ENCODE results near the gene SH3TC1. TPM values are rescaled to one million over a fixed set of nuclear protein-coding genes. Genes with fewer than 3 reads are reported as not detected.
A peak's percentile ranks its signal among the peaks of the same experiment; 100 is the strongest.

SH3TC1 gene
- 7.8 and 10.8 TPM in 2 replicates for total RNA-seq (2022)
- Bru-seq, nascent RNA = percentile 42 among the genes with signal in this experiment
- percentile 32 among the genes with signal in this experiment for BruChase-seq, experiment 1, labeled RNA remaining after a 6-hour chase
- percentile 34 among the genes with signal in this experiment for BruChase-seq, experiment 2, labeled RNA remaining after a 2-hour chase
- long read RNA-seq, partial matches to known transcripts = 4 of 7 reads
- long read RNA-seq, other reads (novel, unspliced or antisense) = 1 of 7 reads

DNA sequence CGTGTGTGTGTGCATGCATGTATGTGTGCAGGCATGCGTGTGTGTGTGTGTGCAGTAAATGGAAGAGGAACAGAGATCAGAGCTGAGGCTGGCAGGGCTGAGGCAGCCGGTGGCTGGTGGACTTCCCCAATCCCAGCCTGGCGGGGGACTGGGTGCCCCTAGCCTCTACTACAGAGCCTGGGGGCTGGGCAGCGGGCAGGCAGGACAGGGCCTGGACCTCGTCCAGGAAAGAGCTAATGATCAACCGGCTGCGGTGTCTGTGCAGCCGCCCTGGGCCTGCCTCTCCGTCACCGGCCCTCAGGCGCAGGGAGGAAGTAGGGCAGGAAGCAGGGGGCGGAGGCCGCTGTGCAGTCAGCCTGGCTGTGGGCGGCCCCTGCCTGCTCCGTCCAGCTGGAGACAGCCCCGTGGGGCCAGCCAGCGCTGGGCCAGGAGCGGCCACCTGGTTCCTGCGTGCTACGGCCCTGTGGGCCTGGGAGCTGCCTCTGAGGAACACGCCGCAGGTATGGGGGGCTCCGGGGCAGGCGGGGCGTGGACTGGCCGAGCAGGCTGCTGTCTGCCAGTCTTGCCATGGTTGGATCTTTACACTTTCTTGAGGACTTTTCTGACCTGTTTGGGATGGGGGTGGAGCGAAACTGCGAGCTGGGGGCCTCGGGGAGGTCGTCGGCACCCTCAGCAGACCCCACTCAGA, at the start of gene SH3TC1:
SH3TC1 (plus strand) TSS at position 385 of the 688 bp plus-strand sequence. CDS start 5,905 bp downstream, outside the sequence.
- no TSS peak for BruUV-seq (replicated peaks)
- CTCF ChIA-PET = interaction anchor here (1.1 to 2.1 kb wide), 2 partner anchors 22 to 43 kb away, joined by 4 to 16 read pairs; no protein-coding TSS in a partner anchor
- H3K9me3 Mint-ChIP-seq (ENCODE audit: low read depth, unreplicated experiment) = no peaks in the 10 kb centered on the region
- intact Hi-C loops (cut with micrococcal nuclease; ENCODE audit: unreplicated experiment) = no loop called here
- peak; percentile 92 for DNase-seq
- H3K4me1 Mint-ChIP-seq (ENCODE audit: low read depth, unreplicated experiment) = peaks cover 27% of the 10 kb centered on the region
- peaks cover 17% of the 10 kb centered on the region for H3K36me3 Mint-ChIP-seq (ENCODE audit: insufficient read depth, unreplicated experiment)
- H3K27ac Mint-ChIP-seq (ENCODE audit: unreplicated experiment) = peak within 1 kb of the TSS; percentile 54
- TF ChIP-seq, protein P1, sequence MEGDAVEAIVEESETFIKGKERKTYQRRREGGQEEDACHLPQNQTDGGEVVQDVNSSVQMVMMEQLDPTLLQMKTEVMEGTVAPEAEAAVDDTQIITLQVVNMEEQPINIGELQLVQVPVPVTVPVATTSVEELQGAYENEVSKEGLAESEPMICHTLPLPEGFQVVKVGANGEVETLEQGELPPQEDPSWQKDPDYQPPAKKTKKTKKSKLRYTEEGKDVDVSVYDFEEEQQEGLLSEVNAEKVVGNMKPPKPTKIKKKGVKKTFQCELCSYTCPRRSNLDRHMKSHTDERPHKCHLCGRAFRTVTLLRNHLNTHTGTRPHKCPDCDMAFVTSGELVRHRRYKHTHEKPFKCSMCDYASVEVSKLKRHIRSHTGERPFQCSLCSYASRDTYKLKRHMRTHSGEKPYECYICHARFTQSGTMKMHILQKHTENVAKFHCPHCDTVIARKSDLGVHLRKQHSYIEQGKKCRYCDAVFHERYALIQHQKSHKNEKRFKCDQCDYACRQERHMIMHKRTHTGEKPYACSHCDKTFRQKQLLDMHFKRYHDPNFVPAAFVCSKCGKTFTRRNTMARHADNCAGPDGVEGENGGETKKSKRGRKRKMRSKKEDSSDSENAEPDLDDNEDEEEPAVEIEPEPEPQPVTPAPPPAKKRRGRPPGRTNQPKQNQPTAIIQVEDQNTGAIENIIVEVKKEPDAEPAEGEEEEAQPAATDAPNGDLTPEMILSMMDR (IDR thresholded peaks at IDR 0.05; ENCODE audit: unreplicated experiment) = no peak
- H3K27me3 Mint-ChIP-seq (ENCODE audit: unreplicated experiment) = no peaks in the 10 kb centered on the region
- H3K4me3 Mint-ChIP-seq (ENCODE audit: low read depth, unreplicated experiment) = peak within 1 kb of the TSS; percentile 79

DNA sequence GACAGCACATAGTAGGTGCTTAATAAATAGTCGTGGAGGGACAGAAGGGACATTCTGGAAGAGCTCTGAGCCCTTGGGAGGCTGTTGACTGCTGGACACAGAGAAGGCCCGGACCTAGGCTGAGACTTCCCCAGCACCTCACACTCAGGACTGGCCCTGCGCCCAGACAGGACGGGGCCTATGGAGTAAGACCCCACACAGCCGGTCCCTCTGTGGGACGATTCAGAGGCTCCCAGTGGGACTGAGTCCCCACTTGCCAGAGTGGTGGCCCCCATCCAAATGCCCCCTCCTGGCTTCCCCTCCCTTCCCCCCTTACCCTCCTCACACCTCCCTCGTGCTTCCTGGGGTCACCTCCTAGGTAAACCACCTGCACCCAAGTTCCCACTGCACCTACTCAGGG, 49.4 kb upstream of the SH3TC1 start:
- Mint-ChIP-seq H3K36me3 (ENCODE audit: insufficient read depth, unreplicated experiment) (no peaks in the 10 kb centered on the region), H3K4me1 (ENCODE audit: low read depth, unreplicated experiment) (no peaks in the 10 kb centered on the region), H3K4me3 (ENCODE audit: low read depth, unreplicated experiment) (no peak overlapping the region), H3K27ac (ENCODE audit: unreplicated experiment) (no peak overlapping the region), H3K27me3 (ENCODE audit: unreplicated experiment) (peaks cover 25% of the 10 kb centered on the region), H3K9me3 (ENCODE audit: low read depth, unreplicated experiment) (no peaks in the 10 kb centered on the region)
- TF ChIP-seq, protein P1 (IDR thresholded peaks at IDR 0.05; ENCODE audit: unreplicated experiment) = no peak
- no peak for DNase-seq
- intact Hi-C loops (cut with micrococcal nuclease; ENCODE audit: unreplicated experiment) = no loop called here
- CTCF ChIA-PET = no interaction called here
- BruUV-seq (replicated peaks) = no TSS peak

DNA sequence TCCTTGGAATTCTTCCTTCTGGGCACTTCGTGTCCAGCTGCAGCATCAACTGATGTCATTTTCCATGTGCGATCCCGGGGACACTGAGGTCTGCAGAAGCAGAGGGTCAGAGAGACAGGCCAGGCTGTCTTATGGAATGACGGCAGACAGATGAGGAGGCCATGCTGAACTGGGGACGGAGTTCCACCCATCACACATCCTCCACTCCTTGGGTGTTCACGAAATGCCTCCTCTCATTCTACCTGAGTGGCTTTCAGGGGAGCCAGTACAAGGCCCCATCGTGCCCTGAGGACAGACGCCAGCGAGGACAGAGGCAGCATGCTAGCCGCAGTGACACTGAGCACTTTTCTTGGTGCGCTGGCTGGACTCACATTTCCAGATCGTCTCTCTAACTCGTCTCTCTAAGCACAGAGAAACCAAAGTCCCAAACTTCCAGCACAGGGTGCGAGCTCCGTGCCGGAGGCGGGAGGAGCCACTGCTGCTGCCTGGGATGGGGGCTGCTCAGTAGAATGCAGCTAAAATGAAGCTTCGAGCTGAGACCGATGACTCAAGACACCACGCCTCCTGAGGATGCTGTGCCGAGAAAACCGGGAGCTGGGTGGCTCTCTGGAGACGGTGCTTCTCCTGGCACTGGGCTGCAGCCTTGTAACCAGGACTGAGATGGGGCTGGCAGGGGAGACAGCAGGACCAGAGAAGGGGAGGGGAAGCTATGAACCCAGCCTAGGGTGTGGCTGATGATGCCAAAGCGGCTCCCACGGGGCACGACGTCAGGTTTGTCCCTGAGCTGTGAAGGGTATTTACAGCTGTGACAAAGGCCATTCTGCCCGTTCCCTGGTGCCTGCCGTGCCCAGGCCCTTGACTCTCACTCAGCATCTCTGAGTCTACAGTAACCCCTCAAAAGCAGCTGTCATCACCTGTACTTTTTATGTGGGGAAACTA, 48.7 kb upstream of the SH3TC1 start:
- intact Hi-C loops (cut with micrococcal nuclease; ENCODE audit: unreplicated experiment) = no loop called here
- TF ChIP-seq, protein P1 (IDR thresholded peaks at IDR 0.05; ENCODE audit: unreplicated experiment) = no peak
- no peak for DNase-seq
- no peak overlapping the region for H3K27ac Mint-ChIP-seq (ENCODE audit: unreplicated experiment)
- H3K27me3 Mint-ChIP-seq (ENCODE audit: unreplicated experiment) = peaks cover 32% of the 10 kb centered on the region
- H3K9me3 Mint-ChIP-seq (ENCODE audit: low read depth, unreplicated experiment) = no peaks in the 10 kb centered on the region
- H3K36me3 Mint-ChIP-seq (ENCODE audit: insufficient read depth, unreplicated experiment) = no peaks in the 10 kb centered on the region
- no peak overlapping the region for H3K4me3 Mint-ChIP-seq (ENCODE audit: low read depth, unreplicated experiment)
- H3K4me1 Mint-ChIP-seq (ENCODE audit: low read depth, unreplicated experiment) = no peaks in the 10 kb centered on the region
- CTCF ChIA-PET = interaction anchor here (0.6 kb wide), 1 partner anchor 410 kb away, joined by 3 read pairs; no protein-coding TSS in a partner anchor
- BruUV-seq (replicated peaks) = no TSS peak

DNA sequence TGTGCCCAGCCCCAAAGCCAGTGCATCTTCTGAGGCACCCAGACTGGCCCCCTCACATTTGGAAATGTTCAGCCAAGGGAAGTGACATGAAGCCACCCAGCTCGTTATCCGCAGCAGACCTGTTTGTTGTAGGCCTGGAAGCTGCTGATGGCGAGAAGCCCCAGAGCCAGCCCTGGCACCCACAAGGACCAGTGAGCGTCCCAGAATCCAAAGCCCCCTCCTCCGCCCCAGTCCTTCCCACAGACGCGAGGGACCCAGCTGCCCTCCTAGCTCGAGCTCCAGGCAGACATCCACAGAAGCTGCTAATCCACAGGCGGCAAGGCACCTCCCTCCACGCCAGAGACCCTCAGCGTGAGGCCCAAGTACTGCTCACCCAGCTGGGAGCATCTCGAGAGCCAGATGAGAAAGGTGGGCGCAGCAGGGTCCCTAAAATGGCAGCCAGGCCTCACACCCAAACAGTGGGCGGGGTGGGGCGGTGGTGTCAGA, 47.9 kb upstream of the SH3TC1 start:
- intact Hi-C loops (cut with micrococcal nuclease; ENCODE audit: unreplicated experiment) = no loop called here
- no peak overlapping the region for H3K27ac Mint-ChIP-seq (ENCODE audit: unreplicated experiment)
- no peaks in the 10 kb centered on the region for H3K4me1 Mint-ChIP-seq (ENCODE audit: low read depth, unreplicated experiment)
- no peak overlapping the region for H3K4me3 Mint-ChIP-seq (ENCODE audit: low read depth, unreplicated experiment)
- CTCF ChIA-PET = no interaction called here
- H3K36me3 Mint-ChIP-seq (ENCODE audit: insufficient read depth, unreplicated experiment) = no peaks in the 10 kb centered on the region
- DNase-seq = no peak
- no TSS peak for BruUV-seq (replicated peaks)
- no peaks in the 10 kb centered on the region for H3K9me3 Mint-ChIP-seq (ENCODE audit: low read depth, unreplicated experiment)
- TF ChIP-seq, protein P1 (IDR thresholded peaks at IDR 0.05; ENCODE audit: unreplicated experiment) = no peak
- H3K27me3 Mint-ChIP-seq (ENCODE audit: unreplicated experiment) = peaks cover 40% of the 10 kb centered on the region

Data from Calu3 (cell line).